NOMO-1 (cell line): Measurements from ENCODE around the gene KBTBD4.

ENCODE experiments used
- DNase-seq, 2 experiments: peaks; one replicate each; lab custom pipeline; 2025; ENCODE audit not compliant: unreplicated experiment in 2 of 2; lab: John Stamatoyannopoulos, UW

The KBTBD4 gene

GRCh38 chr11:47591764-47592163, 13.0 kb upstream of the KBTBD4 start:
- DNase-seq, result peak; percentile 84

GRCh38 chr11:47589977-47590861, 11.4 kb upstream of the KBTBD4 start:
- no peak for DNase-seq

GRCh38 chr11:47589584-47589976, 10.8 kb upstream of the KBTBD4 start:
- no peak for DNase-seq

GRCh38 chr11:47589118-47589517, 10.3 kb upstream of the KBTBD4 start:
- DNase-seq, result no peak

GRCh38 chr11:47587723-47588326, 9.1 kb upstream of the KBTBD4 start:
- DNase-seq, result peak; percentile 88 to 92

- no peak for DNase-seq
Measured at GRCh38 chr11:47587039-47587716, 8.4 kb upstream of the KBTBD4 start.

- DNase-seq, result no peak
Measured at GRCh38 chr11:47586098-47586855, 7.5 kb upstream of the KBTBD4 start, which contains the start of gene FAM180B. FAM180B (plus strand) TSS chr11:47586678; CDS start chr11:47586769, 91 bp downstream.

- DNase-seq, result no peak
Measured at GRCh38 chr11:47583844-47584243, 5.1 kb upstream of the KBTBD4 start.

GRCh38 chr11:47577460-47578041, 1.2 kb downstream of the KBTBD4 start:
- no peak for DNase-seq

GRCh38 chr11:47573321-47573720, 5.4 kb downstream of the KBTBD4 start:
- no peak for DNase-seq

- DNase-seq, result no peak
Measured at GRCh38 chr11:47572715-47573255, 6.0 kb downstream of the KBTBD4 start.

GRCh38 chr11:47571895-47572294, 6.9 kb downstream of the KBTBD4 start:
- no peak for DNase-seq

GRCh38 chr11:47571357-47571729, 7.4 kb downstream of the KBTBD4 start:
- DNase-seq, result no peak

- no peak for DNase-seq
Measured at GRCh38 chr11:47570651-47571356, 8.0 kb downstream of the KBTBD4 start.

GRCh38 chr11:47569646-47570045, 9.1 kb downstream of the KBTBD4 start:
- no peak for DNase-seq

- peak in 1 of 2 experiments; percentile 10 for DNase-seq
Measured at GRCh38 chr11:47566149-47566698, 12.5 kb downstream of the KBTBD4 start.

GRCh38 chr11:47565340-47566148, 13.2 kb downstream of the KBTBD4 start, which contains the start of gene PTPMT1:
PTPMT1 (plus strand) TSS chr11:47565599; CDS start chr11:47565623, 24 bp downstream.
- peak; percentile 49 to 70 for DNase-seq

GRCh38 chr11:47564933-47565339, 13.8 kb downstream of the KBTBD4 start:
- DNase-seq, result no peak
